NK-92 (cell line): ENCODE data around the gene LZTS3.
"Not testable (repeated sequence)": the region's sequence is repeated elsewhere in the genome, so short reads cannot be mapped to it uniquely, and the experiment has no call there.

Experiments used
- DNase-seq: peaks from one replicate; lab custom pipeline; 2025; ENCODE audit not compliant: unreplicated experiment; lab: John Stamatoyannopoulos, UW

The LZTS3 gene

GRCh38 chr20:3192226-3193015 is 19.1 kb upstream of the LZTS3 start:
- no peak for DNase-seq

- no peak for DNase-seq
Observed at GRCh38 chr20:3190681-3191111, 17.3 kb upstream of the LZTS3 start.

- DNase-seq: no peak
Observed at GRCh38 chr20:3189561-3190131, 16.3 kb upstream of the LZTS3 start.

- DNase-seq: no peak
Observed at GRCh38 chr20:3188823-3189413, 15.6 kb upstream of the LZTS3 start.

GRCh38 chr20:3187861-3188260 is 14.5 kb upstream of the LZTS3 start:
- DNase-seq: not testable (repeated sequence)

- no peak for DNase-seq
Observed at GRCh38 chr20:3183896-3184612, 10.7 kb upstream of the LZTS3 start.

- not testable (repeated sequence) for DNase-seq
Observed at GRCh38 chr20:3182429-3182828, 9.1 kb upstream of the LZTS3 start.

- DNase-seq: no peak
Observed at GRCh38 chr20:3181270-3181669, 7.9 kb upstream of the LZTS3 start.

GRCh38 chr20:3180319-3180718 is 7.0 kb upstream of the LZTS3 start:
- DNase-seq: no peak

GRCh38 chr20:3177746-3178485 is 4.6 kb upstream of the LZTS3 start:
- no peak for DNase-seq

- no peak for DNase-seq
Observed at GRCh38 chr20:3175270-3175669, 1.9 kb upstream of the LZTS3 start.

- no peak for DNase-seq
Observed at GRCh38 chr20:3174442-3175261, 1.3 kb upstream of the LZTS3 start.

- DNase-seq: no peak
Observed at GRCh38 chr20:3173610-3174441, 477 bp upstream of the LZTS3 start.

GRCh38 chr20:3172126-3172932 is 1.0 kb downstream of the LZTS3 start:
- DNase-seq: no peak

GRCh38 chr20:3171391-3172125 is 1.8 kb downstream of the LZTS3 start:
- DNase-seq: no peak

GRCh38 chr20:3168829-3169590 is 4.3 kb downstream of the LZTS3 start:
- no peak for DNase-seq
